ENCODE results near the gene CC2D2B. TPM values are rescaled to one million over a fixed set of nuclear protein-coding genes. Genes with fewer than 3 reads are reported as not detected.
A peak's percentile ranks its signal among the peaks of the same experiment; 100 is the strongest.
"Not testable (repeated sequence)": the region's sequence is repeated elsewhere in the genome, so short reads cannot be mapped to it uniquely, and the experiment has no call there.

CC2D2B gene
- total RNA-seq, 4 donors from 2014 or later: 1.7 to 5.0 (median 2.4) TPM

DNA sequence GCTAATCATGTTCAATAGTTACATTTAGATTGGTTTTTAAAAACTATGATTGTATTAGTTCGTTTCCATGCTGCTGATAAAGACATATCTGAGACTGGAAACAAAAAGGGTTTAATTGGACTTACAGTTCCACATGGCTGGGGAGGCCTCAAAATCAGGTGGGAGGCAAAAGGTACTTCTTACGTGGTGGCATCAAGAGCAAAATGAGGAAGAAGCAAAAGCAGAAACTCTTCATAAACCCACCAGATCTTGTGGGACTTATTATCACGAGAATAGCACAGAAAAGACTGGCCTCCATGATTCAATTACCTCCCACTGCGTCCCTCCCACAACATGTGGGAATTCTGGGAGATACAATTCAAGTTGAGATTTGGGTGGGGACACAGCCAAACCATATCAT is 34.1 kb upstream of the CC2D2B start:
- no peaks in the 10 kb centered on the region for H3K27me3 ChIP-seq
- H3K4me3 ChIP-seq: no peak overlapping the region
- TF ChIP-seq EP300 (IDR thresholded peaks at IDR 0.05): no peak
- no peak for TF ChIP-seq POLR2A (IDR thresholded peaks at IDR 0.05)
- TF ChIP-seq POLR2AphosphoS5 (IDR thresholded peaks at IDR 0.05): no peak
- TF ChIP-seq, protein P1, sequence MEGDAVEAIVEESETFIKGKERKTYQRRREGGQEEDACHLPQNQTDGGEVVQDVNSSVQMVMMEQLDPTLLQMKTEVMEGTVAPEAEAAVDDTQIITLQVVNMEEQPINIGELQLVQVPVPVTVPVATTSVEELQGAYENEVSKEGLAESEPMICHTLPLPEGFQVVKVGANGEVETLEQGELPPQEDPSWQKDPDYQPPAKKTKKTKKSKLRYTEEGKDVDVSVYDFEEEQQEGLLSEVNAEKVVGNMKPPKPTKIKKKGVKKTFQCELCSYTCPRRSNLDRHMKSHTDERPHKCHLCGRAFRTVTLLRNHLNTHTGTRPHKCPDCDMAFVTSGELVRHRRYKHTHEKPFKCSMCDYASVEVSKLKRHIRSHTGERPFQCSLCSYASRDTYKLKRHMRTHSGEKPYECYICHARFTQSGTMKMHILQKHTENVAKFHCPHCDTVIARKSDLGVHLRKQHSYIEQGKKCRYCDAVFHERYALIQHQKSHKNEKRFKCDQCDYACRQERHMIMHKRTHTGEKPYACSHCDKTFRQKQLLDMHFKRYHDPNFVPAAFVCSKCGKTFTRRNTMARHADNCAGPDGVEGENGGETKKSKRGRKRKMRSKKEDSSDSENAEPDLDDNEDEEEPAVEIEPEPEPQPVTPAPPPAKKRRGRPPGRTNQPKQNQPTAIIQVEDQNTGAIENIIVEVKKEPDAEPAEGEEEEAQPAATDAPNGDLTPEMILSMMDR (IDR thresholded peaks at IDR 0.05): no peak
- H3K27ac ChIP-seq: no peak overlapping the region
- H3K36me3 ChIP-seq: peaks cover 6 to 66% of the 10 kb centered on the region in 2 donors
- no peaks in the 10 kb centered on the region for H3K4me1 ChIP-seq
- WGBS, 2 donors (ENCODE audit: low coverage in 1 of 2): 86 to 97% methylated on average over 4 of the region's 4 CpGs
- H3K9me3 ChIP-seq: no peaks in the 10 kb centered on the region
- ATAC-seq: no peak

DNA sequence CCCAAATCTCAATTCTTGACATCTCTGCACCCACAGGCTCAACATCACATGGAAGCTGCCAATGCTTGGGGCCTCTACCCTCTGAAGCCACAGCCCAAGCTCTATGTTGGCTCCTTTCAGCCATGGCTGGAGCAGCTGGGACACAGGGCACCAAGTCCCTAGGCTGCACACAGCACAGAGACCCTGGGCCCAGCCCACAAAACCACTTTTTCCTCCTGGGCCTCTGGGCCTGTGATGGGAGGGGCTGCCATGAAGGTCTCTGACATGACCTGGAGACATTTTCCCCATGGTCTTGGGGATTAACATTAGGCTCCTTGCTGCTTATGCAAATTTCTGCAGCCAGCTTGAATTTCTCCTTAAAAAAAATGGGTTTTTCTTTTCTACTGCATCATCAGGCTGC is 33.0 kb upstream of the CC2D2B start:
- H3K4me1 ChIP-seq, H3K4me3 ChIP-seq, H3K9me3 ChIP-seq, H3K27me3 ChIP-seq, H3K27ac ChIP-seq, ATAC-seq: not testable (repeated sequence)
- H3K36me3 ChIP-seq: peaks cover 6 to 61% of the 10 kb centered on the region in 2 donors

DNA sequence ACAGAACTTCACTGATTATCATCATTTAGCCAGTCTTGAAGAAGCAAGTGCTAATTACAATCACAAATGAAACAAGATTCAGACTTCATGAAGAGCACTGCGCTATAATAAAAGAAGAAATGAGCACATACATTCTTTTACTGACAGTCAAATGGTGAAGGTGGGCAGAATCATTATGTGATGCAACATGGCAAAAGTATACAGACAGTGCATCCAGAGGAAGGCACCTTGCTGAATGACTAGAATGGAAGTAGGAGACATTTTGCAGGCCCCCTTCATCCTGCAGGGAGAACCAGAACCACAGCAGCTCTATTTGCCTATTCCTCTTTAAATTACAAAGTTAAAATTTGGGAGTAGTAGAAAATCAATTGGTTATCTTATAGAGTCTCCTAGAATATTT is 31.0 kb upstream of the CC2D2B start:
- TF ChIP-seq EP300 (IDR thresholded peaks at IDR 0.05): no peak
- TF ChIP-seq POLR2A (IDR thresholded peaks at IDR 0.05): no peak
- no peak for TF ChIP-seq POLR2AphosphoS5 (IDR thresholded peaks at IDR 0.05)
- TF ChIP-seq, protein P1 (IDR thresholded peaks at IDR 0.05): no peak
- Histone ChIP-seq H3K4me1 (peaks cover 0 to 12% (median 3%) of the 10 kb centered on the region in 3 donors), H3K9me3 (no peaks in the 10 kb centered on the region), H3K4me3 (no peak overlapping the region), H3K27ac (no peak overlapping the region), H3K36me3 (peaks cover 6 to 42% of the 10 kb centered on the region in 2 donors), H3K27me3 (no peaks in the 10 kb centered on the region)
- 100% methylated on average over 1 of the region's 1 CpG for WGBS, 2 donors (ENCODE audit: low coverage in 1 of 2)
- no peak for ATAC-seq

DNA sequence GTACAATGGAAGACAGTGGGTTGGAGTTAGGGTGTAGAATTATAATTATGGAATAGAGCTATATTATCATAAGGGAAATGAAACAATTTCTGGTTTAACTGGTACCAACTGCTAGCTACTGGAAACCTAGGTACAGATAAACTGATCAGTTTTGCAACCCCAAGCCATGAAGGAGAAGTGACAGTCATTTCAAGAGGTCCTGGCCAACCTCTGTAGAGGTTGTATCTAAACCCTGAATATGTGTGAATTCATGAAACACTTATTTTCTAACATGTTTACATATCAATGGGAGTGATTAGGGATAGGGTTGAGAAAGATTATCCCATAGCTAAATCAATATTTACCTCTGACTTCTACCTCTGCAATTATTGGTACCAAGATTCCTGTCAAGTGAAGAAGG is 29.9 kb upstream of the CC2D2B start:
- ATAC-seq: no peak
- no peak overlapping the region for H3K27ac ChIP-seq
- H3K4me3 ChIP-seq: no peak overlapping the region
- TF ChIP-seq EP300 (IDR thresholded peaks at IDR 0.05) (no peak), POLR2AphosphoS5 (IDR thresholded peaks at IDR 0.05) (no peak), POLR2A (IDR thresholded peaks at IDR 0.05) (no peak)
- TF ChIP-seq, protein P1 (IDR thresholded peaks at IDR 0.05): no peak
- no peaks in the 10 kb centered on the region for H3K27me3 ChIP-seq
- H3K9me3 ChIP-seq: no peaks in the 10 kb centered on the region
- peaks cover 0 to 32% of the 10 kb centered on the region in 2 donors for H3K36me3 ChIP-seq
- peaks cover 0 to 16% (median 3%) of the 10 kb centered on the region in 3 donors for H3K4me1 ChIP-seq

DNA sequence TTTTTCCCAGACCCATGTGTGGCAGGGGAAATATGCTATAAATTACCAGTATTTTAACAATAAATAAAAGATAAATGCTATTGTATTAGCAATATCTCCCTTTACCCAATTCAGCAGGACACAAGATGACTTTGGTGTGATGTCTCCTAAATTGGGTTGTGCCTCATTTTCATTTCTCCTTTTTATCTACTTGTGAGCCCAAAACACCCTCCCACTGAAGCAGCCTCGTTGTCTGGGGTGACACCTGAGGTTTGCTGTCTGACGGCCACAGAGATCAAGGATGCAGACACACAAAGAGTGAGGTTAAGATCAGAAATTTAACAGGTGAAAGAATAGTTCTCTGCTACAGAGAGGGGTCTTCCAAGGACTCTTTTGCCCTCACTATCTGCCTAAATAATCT is 27.1 kb upstream of the CC2D2B start:
- Histone ChIP-seq H3K4me3 (no peak overlapping the region), H3K27me3 (no peaks in the 10 kb centered on the region), H3K27ac (peak overlapping the region; percentile 28 to 56 (median 42)), H3K36me3 (peaks cover 0 to 4% of the 10 kb centered on the region in 2 donors), H3K9me3 (no peaks in the 10 kb centered on the region), H3K4me1 (peaks cover 0 to 22% (median 3%) of the 10 kb centered on the region in 3 donors)
- no peak for ATAC-seq
- WGBS, 2 donors (ENCODE audit: low coverage in 1 of 2): 31% methylated on average over 2 of the region's 2 CpGs; no CpG with 5 or more reads in 1 of the 2 donors
- no peak for TF ChIP-seq EP300 (IDR thresholded peaks at IDR 0.05)
- TF ChIP-seq, protein P1 (IDR thresholded peaks at IDR 0.05): no peak
- TF ChIP-seq POLR2A (IDR thresholded peaks at IDR 0.05): no peak
- TF ChIP-seq POLR2AphosphoS5 (IDR thresholded peaks at IDR 0.05): no peak

All from gastroesophageal sphincter (tissue), 4 donors.